GM23248 (cell line): ENCODE results near the gene SERPINH1. TPM values are rescaled to one million over a fixed set of nuclear protein-coding genes. Genes with fewer than 3 reads are reported as not detected.

Experiments used
- DNase-seq: peaks from one replicate; pipeline ENCODE4 v3.0.0-alpha.2; 2015
- H2AFZ ChIP-seq: fragments of 200-600 bp; sonication (generic); 2 replicates; pipeline ENCODE4 v1.6.1; 2016; ENCODE audit warnings: antibody characterized with exemption
- H3F3A ChIP-seq: fragments of 200-600 bp; sonication (generic); 2 replicates; pipeline ENCODE4 v1.6.1; 2016; ENCODE audit warnings: mild to moderate bottlenecking, antibody characterized with exemption, mixed run types; ENCODE audit not compliant: insufficient read depth
- H3K27ac ChIP-seq: fragments of 200-600 bp; sonication (generic); 2 replicates; pipeline ENCODE4 v1.5.1; 2016; ENCODE audit warnings: mild to moderate bottlenecking
- H3K27me3 ChIP-seq: fragments of 200-600 bp; sonication (generic); replicated peaks from 2 replicates; pipeline ENCODE4 v1.6.1; 2016; ENCODE audit warnings: mild to moderate bottlenecking; ENCODE audit not compliant: insufficient read depth
- H3K36me3 ChIP-seq: fragments of 200-600 bp; sonication (generic); 2 replicates; pipeline ENCODE4 v1.6.1; 2016; ENCODE audit warnings: low read depth, mild to moderate bottlenecking
- H3K4me1 ChIP-seq: fragments of 200-600 bp; sonication (generic); 2 replicates; pipeline ENCODE4 v1.6.1; 2016; ENCODE audit warnings: mild to moderate bottlenecking; ENCODE audit not compliant: insufficient read depth
- H3K4me2 ChIP-seq: fragments of 200-600 bp; sonication (generic); one replicate; pipeline ENCODE4 v1.6.1; 2016; ENCODE audit warnings: mild to moderate bottlenecking; ENCODE audit not compliant: unreplicated experiment
- H3K4me3 ChIP-seq: fragments of 200-600 bp; sonication (generic); 2 replicates; pipeline ENCODE4 v1.5.1; 2016; ENCODE audit warnings: mild to moderate bottlenecking
- H3K79me2 ChIP-seq: fragments of 200-600 bp; sonication (generic); 2 replicates; pipeline ENCODE4 v1.6.1; 2016; ENCODE audit warnings: mild to moderate bottlenecking; ENCODE audit not compliant: insufficient read depth
- H3K9ac ChIP-seq: fragments of 200-600 bp; sonication (generic); 2 replicates; pipeline ENCODE4 v1.6.1; 2016; ENCODE audit warnings: mild to moderate bottlenecking
- H3K9me2 ChIP-seq: fragments of 200-600 bp; sonication (generic); 2 replicates; pipeline ENCODE4 v1.6.1; 2016; ENCODE audit warnings: mixed run types, mild to moderate bottlenecking, moderate library complexity; ENCODE audit not compliant: insufficient read depth
- H3K9me3 ChIP-seq: fragments of 200-600 bp; sonication (generic); one replicate; pipeline ENCODE4 v1.6.1; 2017; ENCODE audit warnings: low read depth
- H4K20me1 ChIP-seq: fragments of 200-600 bp; sonication (generic); 2 replicates; pipeline ENCODE4 v1.6.0; 2016; ENCODE audit not compliant: insufficient read depth
- EZH2 ChIP-seq: fragments of 200-600 bp; sonication (generic); IDR thresholded peaks from 2 replicates; pipeline ENCODE4 v1.6.1; 2018; ENCODE audit warnings: antibody characterized with exemption, mild to moderate bottlenecking; ENCODE audit not compliant: insufficient read depth, poor library complexity, severe bottlenecking
- EZH2phosphoT487 ChIP-seq: fragments of 200-600 bp; sonication (generic); IDR thresholded peaks from 2 replicates; pipeline ENCODE4 v1.6.1; 2018; ENCODE audit warnings: antibody characterized with exemption, moderate library complexity, mild to moderate bottlenecking, low read depth; ENCODE audit not compliant: insufficient read depth
- WGBS, 2 experiments: methylation state at CpG; one replicate each; pipeline ENCODE4 v1.1.6; 2015 to 2017; ENCODE audit warnings: low lambda C conversion rate in 2 of 2, low coverage in 1 of 2; ENCODE audit errors: missing lambda C conversion rate in 2 of 2; 5-methylcytosine and 5-hydroxymethylcytosine counted together
- in situ Hi-C: fragments of 300-500 bp; cut with MboI; formaldehyde crosslinking; loops from 2 replicates; pipeline ENCODE4 v1.15.0; 2020
- polyA plus RNA-seq: library from polyadenylated mRNA; unstranded; fragments of >200 nt; fragmentation: Nextera tagmentation; extraction: Ambion mirVana; gene quantifications from 2 replicates; pipeline ENCODE4 v1.2.1, GENCODE V29; 2016
- total RNA-seq: library from RNA; depleted of rRNA; stranded (reverse); fragments of >200 nt; shearing (Covaris generic); gene quantifications from 2 replicates; pipeline ENCODE4 v1.2.3, GENCODE V29; 2014

SERPINH1 gene
- total and polyA plus RNA-seq, 2 experiments from 2014 or later: 520 to 1,872 TPM

- no peak overlapping the region for H3K9ac ChIP-seq
- H3K9me3 ChIP-seq: no peaks in the 10 kb centered on the region
- H3K4me1 ChIP-seq: no peaks in the 10 kb centered on the region
- no peak overlapping the region for H2AFZ ChIP-seq
- H3K4me2 ChIP-seq: no peak overlapping the region
- no peaks in the 10 kb centered on the region for H3F3A ChIP-seq
- no peak for DNase-seq
- H3K4me3 ChIP-seq: no peak overlapping the region
- 90 to 92% methylated on average over 7 of the region's 7 CpGs for WGBS, 2 experiments
- H3K27me3 ChIP-seq: no peaks in the 10 kb centered on the region
- H3K27ac ChIP-seq: no peak overlapping the region
- in situ Hi-C loops: no loop called here
- H4K20me1 ChIP-seq: no peaks in the 10 kb centered on the region
- no peaks in the 10 kb centered on the region for H3K9me2 ChIP-seq
- H3K36me3 ChIP-seq: no peaks in the 10 kb centered on the region
- TF ChIP-seq EZH2phosphoT487 (no peak), EZH2 (no peak)
- no peaks in the 10 kb centered on the region for H3K79me2 ChIP-seq
Observed at GRCh38 chr11:75516886-75517285, 45.2 kb upstream of the SERPINH1 start.

DNA sequence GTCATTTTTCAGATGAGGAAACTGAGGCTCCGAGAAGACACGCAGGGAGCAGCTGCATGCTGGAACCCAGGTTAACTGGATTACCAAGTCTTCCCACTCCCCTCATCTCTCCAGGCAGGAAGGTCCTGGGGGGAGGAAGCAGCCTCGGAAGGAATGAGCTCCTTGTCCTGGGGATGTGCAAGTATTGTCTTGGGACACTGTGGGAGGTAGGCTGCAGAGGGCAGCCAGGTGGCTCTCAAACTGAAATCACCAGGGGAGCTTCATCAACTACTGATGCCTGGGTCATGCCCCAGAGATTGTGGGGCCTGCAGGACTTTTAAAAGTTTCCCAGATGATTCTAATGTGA, 43.9 kb upstream of the SERPINH1 start:
- Histone ChIP-seq H3K9ac (no peak overlapping the region), H3K27ac (no peak overlapping the region)
- whole genome bisulfite sequencing, 2 experiments: 92 to 97% methylated on average over 3 of the region's 3 CpGs

GRCh38 chr11:75518771-75519653, 43.0 kb upstream of the SERPINH1 start:
- 81 to 83% methylated on average over 8 to 9 of the region's 9 CpGs for WGBS, 2 experiments
- Histone ChIP-seq H3K36me3 (no peaks in the 10 kb centered on the region), H3K9me2 (no peaks in the 10 kb centered on the region), H3K4me2 (no peak overlapping the region), H3K27ac (no peak overlapping the region), H3K9me3 (no peaks in the 10 kb centered on the region), H3K27me3 (no peaks in the 10 kb centered on the region), H4K20me1 (no peaks in the 10 kb centered on the region), H2AFZ (no peak overlapping the region), H3K4me1 (no peaks in the 10 kb centered on the region), H3K4me3 (no peak overlapping the region), H3F3A (no peaks in the 10 kb centered on the region), H3K9ac (no peak overlapping the region), H3K79me2 (no peaks in the 10 kb centered on the region)
- DNase-seq: no peak
- in situ Hi-C loops: no loop called here
- TF ChIP-seq EZH2phosphoT487 (no peak), EZH2 (no peak)

More for the DNA sequence above, 43.9 kb upstream of the SERPINH1 start:
- Histone ChIP-seq H3K9me2 (no peaks in the 10 kb centered on the region), H4K20me1 (no peaks in the 10 kb centered on the region), H3K4me2 (no peak overlapping the region), H3K36me3 (no peaks in the 10 kb centered on the region), H3K4me1 (no peaks in the 10 kb centered on the region), H3K79me2 (no peaks in the 10 kb centered on the region), H3F3A (no peaks in the 10 kb centered on the region), H3K27me3 (no peaks in the 10 kb centered on the region), H3K4me3 (no peak overlapping the region), H2AFZ (no peak overlapping the region), H3K9me3 (no peaks in the 10 kb centered on the region)
- in situ Hi-C loops: no loop called here
- TF ChIP-seq EZH2 (no peak), EZH2phosphoT487 (no peak)
- DNase-seq: no peak

GRCh38 chr11:75520688-75521087, 41.4 kb upstream of the SERPINH1 start:
- H3K36me3 ChIP-seq: no peaks in the 10 kb centered on the region
- no peak overlapping the region for H3K27ac ChIP-seq
- no peaks in the 10 kb centered on the region for H3K79me2 ChIP-seq
- H4K20me1 ChIP-seq: no peaks in the 10 kb centered on the region
- H3K4me3 ChIP-seq: no peak overlapping the region
- H3K4me1 ChIP-seq: peaks cover 4% of the 10 kb centered on the region
- H2AFZ ChIP-seq: no peak overlapping the region
- in situ Hi-C loops: no loop called here
- DNase-seq: no peak
- no peak overlapping the region for H3K9ac ChIP-seq
- WGBS, 2 experiments: 66 to 67% methylated on average over 7 of the region's 7 CpGs
- H3K27me3 ChIP-seq: no peaks in the 10 kb centered on the region
- H3K4me2 ChIP-seq: no peak overlapping the region
- H3F3A ChIP-seq: no peaks in the 10 kb centered on the region
- no peaks in the 10 kb centered on the region for H3K9me2 ChIP-seq
- TF ChIP-seq EZH2 (no peak), EZH2phosphoT487 (no peak)
- no peaks in the 10 kb centered on the region for H3K9me3 ChIP-seq
